Central memory CD4-positive, alpha-beta T cell (primary cell): Measurements from ENCODE around the gene PPM1L.
"Not testable (repeated sequence)": the region's sequence is repeated elsewhere in the genome, so short reads cannot be mapped to it uniquely, and the experiment has no call there.

Experiments
- DNase-seq: peaks from one replicate; pipeline ENCODE4 v3.0.0; 2022
- total RNA-seq, 3 experiments: gene quantifications; one replicate each; lab custom pipeline; 2026; lab: John Stamatoyannopoulos, UW

PPM1L gene
- total RNA-seq, result 4.2 to 13.4 (median 11.4) reads per million in 3 experiments

DNA sequence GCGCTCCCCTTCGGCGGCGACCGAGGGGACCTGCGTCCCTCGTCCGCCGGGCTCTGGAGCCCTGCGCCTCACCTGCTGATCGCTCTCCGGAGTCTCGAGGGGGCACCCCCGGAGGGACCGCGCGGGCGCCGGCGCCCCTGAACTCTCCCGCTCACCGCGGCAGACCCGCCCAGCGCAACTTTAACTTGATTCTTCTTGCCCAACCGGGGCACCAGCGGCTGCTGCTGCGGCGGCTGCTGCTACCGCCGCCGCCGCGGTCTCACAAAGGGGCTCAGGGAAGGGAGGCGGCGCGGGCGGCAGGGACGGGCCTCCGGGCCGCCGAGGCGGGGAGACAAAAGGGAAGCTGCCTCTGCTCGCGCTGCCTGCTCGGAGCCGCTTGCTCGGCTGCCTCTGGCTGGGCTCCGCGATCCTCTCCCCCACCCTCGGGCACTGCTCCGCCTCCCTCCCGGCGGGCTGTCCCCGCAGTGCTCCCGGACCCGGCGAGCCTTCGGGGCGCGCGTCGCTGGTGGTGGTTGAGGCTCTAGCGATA is at the start of gene PPM1L:
Gene PPM1L, plus strand, starts transcription at position 456 of the 529 bp plus-strand sequence.
- peak; percentile 66 for DNase-seq

GRCh38 chr3:160707187-160707794 is 48.7 kb upstream of the PPM1L start:
- peak; percentile 31 for DNase-seq

DNA sequence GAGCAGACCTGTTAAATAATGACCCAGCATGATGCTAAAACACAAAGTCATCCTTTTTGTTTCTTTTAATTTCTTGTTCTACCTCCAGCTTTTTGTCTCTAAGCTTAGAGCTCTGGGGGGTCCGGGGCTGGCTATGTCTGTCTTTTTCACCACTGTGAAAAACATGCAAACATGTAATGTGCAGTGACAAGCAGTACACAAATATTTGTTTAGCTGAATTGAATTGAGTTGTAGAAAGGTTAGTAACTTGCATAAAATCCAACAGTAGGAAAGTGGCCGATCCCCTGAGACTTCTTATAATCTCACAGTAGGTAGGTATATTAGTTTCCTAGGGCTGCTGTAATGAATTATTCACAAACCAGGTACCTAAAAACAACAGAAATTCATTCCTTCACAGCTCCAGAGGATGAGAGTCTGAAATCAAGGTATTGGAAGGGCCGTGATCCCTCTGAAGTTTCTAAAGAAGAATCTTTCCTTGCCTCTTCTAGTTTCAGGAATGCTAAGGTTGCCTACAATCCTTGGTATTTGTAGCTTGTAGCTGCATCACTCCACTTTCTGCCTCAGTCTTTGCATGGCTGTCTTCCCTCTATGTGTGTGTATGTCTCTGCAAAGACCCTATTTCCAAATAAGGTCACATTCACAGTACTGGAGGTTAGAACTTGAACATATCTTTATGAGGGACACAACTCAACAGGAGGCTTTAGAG is 46.4 kb upstream of the PPM1L start:
- no peak for DNase-seq

DNA sequence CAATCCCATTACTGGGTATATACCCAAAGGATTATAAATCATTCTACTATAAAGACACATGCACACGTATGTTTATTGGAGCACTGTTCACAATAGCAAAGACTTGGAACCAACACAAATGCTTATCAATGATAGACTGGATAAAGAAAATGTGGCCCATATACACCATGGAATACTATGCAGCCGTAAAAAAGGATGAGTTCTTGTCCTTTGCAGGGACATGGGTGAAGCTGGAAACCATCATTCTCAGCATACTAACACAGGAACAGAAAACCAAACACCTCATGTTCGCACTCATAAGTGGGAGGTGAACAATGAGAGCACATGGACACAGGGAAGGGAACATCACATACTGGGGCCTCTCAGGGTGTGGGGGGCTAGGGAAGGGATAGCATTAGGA is 42.9 kb upstream of the PPM1L start:
- DNase-seq, result not testable (repeated sequence)

- DNase-seq, result no peak
Measured at GRCh38 chr3:160719710-160720109, 36.3 kb upstream of the PPM1L start.

- no peak for DNase-seq
Measured at GRCh38 chr3:160720123-160720746, 35.8 kb upstream of the PPM1L start.

- no peak for DNase-seq
Measured at GRCh38 chr3:160722331-160722730, 33.7 kb upstream of the PPM1L start.

GRCh38 chr3:160725338-160725737 is 30.7 kb upstream of the PPM1L start:
- DNase-seq, result no peak

DNA sequence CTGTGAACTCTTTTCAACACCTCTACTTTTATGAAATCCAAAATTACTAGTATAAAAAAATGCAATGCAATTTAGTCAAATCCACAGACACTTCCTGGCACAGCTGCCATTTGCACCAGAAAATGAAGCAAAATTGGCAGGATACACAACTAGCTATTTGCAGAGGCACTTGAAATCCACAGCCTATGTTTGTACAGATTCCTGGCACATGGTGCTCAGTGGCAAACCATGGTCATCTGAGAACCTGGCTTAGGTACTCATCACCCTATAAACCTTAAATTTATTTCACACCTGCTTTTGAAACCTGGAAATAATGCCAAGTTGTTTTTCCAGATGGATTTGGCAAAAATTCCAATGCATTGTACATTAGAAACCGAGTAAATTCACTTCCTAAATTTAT is 20.2 kb upstream of the PPM1L start:
- no peak for DNase-seq

- DNase-seq, result no peak
Measured at GRCh38 chr3:160738048-160738447, 18.0 kb upstream of the PPM1L start.

- DNase-seq, result no peak
Measured at GRCh38 chr3:160739079-160739478, 17.0 kb upstream of the PPM1L start.

DNA sequence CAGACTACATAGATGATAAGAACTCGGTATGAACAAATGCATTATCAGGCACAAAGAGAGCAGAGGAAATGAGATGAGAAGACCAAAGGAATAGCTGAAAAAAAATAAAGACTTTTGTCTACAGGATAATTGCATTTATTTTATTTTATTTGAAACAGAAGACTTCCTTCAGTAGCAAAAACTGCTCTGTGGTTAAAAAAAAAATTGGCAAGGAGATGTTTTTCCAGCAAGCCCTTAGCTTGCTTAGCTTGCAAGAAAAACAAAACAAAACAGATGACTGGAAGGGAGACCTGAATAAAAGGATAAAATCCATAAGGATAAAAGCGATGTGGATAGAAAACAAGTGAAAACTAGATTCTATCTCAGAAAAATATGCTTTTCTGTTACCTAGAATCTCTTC is 9.1 kb upstream of the PPM1L start:
- DNase-seq, result no peak

- DNase-seq, result no peak
Measured at GRCh38 chr3:160747422-160747821, 8.6 kb upstream of the PPM1L start.

DNA sequence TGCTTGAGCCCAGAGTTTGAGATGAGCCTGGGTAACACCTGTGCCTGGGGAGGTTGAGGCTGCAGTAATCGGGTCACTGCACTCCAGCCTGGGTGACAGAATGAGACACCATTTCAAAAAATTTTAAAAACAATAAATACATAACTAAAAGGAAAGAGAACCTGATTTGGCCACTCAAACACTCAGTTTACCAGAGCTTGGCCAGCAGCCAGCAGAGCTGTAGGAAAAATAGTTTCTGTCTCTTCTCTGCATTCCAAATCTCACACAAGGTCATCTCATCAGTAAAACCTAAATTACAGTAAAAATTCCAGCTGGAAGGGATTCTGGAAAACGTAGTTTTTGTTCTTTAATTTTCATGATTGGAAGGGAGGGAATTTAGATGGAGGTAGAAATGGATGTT is 7.8 kb upstream of the PPM1L start:
- DNase-seq, result no peak

DNA sequence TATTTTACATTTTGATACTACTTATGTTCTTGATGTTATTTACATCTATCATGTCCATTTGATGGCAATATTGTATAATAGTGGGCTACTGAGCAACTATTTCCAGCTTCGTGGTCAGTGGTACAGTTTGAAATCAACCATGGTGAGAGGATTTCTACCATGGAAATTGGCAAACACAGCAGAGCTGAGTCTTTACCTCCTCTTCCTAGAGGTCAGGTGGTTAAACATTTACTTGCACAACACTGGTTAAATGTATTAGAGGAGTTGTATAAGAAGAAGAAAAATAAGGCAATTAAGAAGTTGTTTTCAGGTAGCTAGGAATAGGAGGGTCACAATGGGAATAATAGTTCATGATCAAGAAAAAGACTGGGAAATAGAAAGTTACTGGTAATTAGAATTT is 7.2 kb upstream of the PPM1L start:
- DNase-seq, result no peak

- no peak for DNase-seq
Measured at GRCh38 chr3:160753953-160754352, 2.1 kb upstream of the PPM1L start.

GRCh38 chr3:160754371-160754854 is 1.6 kb upstream of the PPM1L start:
- peak; percentile 20 for DNase-seq

DNA sequence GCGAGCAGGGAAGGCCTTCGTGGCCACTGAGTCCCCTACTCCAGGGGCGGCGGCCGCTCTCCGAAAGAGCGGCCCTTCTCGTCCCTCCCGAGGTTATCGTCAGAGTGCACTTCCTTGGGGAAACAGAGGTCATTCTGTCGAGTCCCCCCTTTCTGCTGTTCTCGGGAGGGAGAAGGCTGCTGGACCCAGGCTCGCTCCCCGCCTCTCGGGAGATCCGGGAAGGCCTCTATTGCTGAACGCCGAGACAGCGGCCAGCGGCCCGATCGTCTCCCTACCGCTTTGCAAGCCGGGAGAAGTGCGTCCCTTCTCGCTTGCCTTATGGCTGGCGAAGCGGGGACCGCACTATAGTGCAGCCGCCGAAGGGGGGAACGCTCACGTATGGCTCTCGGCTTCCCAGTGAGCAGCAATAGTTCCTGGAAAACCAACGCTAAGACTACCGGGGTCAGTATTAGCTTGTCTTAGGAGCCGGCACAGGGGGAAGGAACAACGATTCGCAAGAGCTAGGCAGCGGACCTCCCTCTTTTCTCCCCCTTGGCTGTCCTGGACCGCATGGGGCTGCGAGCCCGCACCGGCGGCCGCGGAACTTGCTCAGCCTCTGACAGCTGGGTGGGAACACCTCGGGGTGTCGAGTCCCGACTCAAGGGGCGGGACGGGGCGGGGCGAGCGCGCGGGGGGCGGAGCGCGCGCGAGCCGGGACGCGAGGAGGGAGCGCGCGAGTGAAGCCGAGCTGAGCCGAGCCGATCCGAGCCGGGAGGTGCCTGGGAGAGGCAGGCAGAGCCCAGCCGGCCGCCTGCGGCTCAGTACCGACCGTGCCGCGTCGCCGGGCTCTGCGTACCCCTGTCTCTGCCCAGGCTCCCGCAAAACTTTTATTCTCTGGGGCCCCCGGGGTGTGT is 930 bp upstream of the PPM1L start:
- peak; percentile 85 for DNase-seq

- DNase-seq, result no peak
Measured at GRCh38 chr3:160757233-160758106, 1.4 kb downstream of the PPM1L start.

DNA sequence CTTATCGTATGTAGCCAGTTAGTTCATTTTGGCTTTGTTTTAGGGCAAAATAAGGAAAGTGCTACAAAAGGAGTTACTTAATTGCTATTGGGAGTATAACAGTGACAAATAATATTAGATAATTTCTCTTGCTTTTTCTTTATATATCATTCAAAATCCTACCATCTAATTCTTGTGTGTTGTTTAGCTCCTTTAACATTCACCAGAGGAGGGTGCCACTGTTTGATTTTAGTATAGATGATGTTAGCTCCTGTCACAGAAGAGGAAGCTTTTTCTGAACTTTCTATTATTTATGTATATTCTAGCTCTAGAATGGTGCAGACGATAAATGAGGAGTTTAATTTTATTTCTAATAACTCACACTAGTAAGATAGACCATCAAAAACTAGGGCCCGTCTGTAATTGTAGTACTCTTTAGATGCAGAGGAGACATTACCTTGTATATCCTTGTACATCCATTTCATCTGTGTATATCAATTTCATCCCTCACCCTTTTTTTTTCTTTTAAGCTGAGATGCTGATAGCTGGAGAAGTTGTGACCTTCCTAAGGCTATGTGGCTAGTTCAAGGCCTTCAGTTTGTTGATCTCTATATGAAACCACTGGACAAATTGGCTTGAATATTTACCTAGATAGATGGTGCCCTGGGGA is 3.0 kb downstream of the PPM1L start:
- no peak for DNase-seq

- no peak for DNase-seq
Measured at GRCh38 chr3:160763073-160763472, 7.0 kb downstream of the PPM1L start.
